Panc1 (cell line): ENCODE results near the gene NPHP3. TPM values are rescaled to one million over a fixed set of nuclear protein-coding genes. Genes with fewer than 3 reads are reported as not detected.

Source experiments
- ATAC-seq: fragments of 200-7000 bp; cut with Tn5 transposase; 2 replicates; pipeline ENCODE4 v1.9.1; 2020; ENCODE audit warnings: mild to moderate bottlenecking, moderate library complexity
- BruUV-seq: library from RNA; stranded (reverse); fragments of 400-500 nt; replicated peaks from 2 replicates; lab custom pipeline; 2021; lab: Mats Ljungman, UMichigan
- CTCF ChIA-PET: fragments of 300-600 bp; sonication (Branson Sonifier 250); formaldehyde crosslinking; loops from one replicate; lab custom pipeline; 2022; ENCODE audit warnings: antibody characterized with exemption; lab: Charles Lee
- POLR2A ChIA-PET: fragments of 300-600 bp; sonication (Branson Sonifier 250); formaldehyde crosslinking; loops from one replicate; lab custom pipeline; 2022; ENCODE audit warnings: antibody characterized with exemption; lab: Charles Lee
- DNase-seq: peaks from one replicate; pipeline ENCODE4 v3.0.0-alpha.2; 2010; ENCODE audit warnings: low read depth, low spot score
- H3K27ac ChIP-seq: 2 replicates; pipeline ENCODE4 v1.5.1; 2011; ENCODE audit warnings: mild to moderate bottlenecking, low read length, inconsistent platforms
- H3K27me3 ChIP-seq: fragments of 200-500 bp; sonication (Bioruptor generic); 2 replicates; pipeline ENCODE4 v1.6.0; 2014; ENCODE audit warnings: low read length, inconsistent platforms; ENCODE audit not compliant: control insufficient read depth, insufficient read depth
- H3K36me3 ChIP-seq: fragments of 200-500 bp; sonication (Bioruptor generic); 2 replicates; pipeline ENCODE4 v1.5.1; 2014; ENCODE audit warnings: inconsistent platforms, mild to moderate bottlenecking, low read length, moderate library complexity; ENCODE audit not compliant: control insufficient read depth, insufficient read depth
- H3K4me1 ChIP-seq: 2 replicates; pipeline ENCODE4 v1.5.1; 2011; ENCODE audit warnings: inconsistent platforms, mild to moderate bottlenecking, low read length, moderate library complexity; ENCODE audit not compliant: control insufficient read depth, insufficient read depth
- H3K4me3 ChIP-seq, 2 experiments: 2 replicates each; pipeline ENCODE4 v1.5.1; 2011 to 2012; ENCODE audit warnings: low read depth in 2 of 2, low read length in 2 of 2, mild to moderate bottlenecking in 2 of 2, inconsistent platforms in 1 of 2, moderate library complexity in 1 of 2
- H3K9me3 ChIP-seq: fragments of 200-500 bp; sonication (Bioruptor generic); 2 replicates; pipeline ENCODE4 v1.5.1; 2014; ENCODE audit warnings: low read depth, mild to moderate bottlenecking, inconsistent platforms, low read length, moderate library complexity; ENCODE audit not compliant: control insufficient read depth, insufficient read depth
- CTCF ChIP-seq: fragments of 450-650 bp; IDR thresholded peaks from 2 replicates; pipeline ENCODE4 v1.5.1; 2017; ENCODE audit warnings: mild to moderate bottlenecking
- POLR2AphosphoS5 ChIP-seq: IDR thresholded peaks from 2 replicates; pipeline ENCODE4 v1.6.1; 2012; ENCODE audit warnings: mild to moderate bottlenecking, low read depth, low read length, moderate library complexity
- SIN3A ChIP-seq: IDR thresholded peaks from 2 replicates; pipeline ENCODE4 v1.6.1; 2012; ENCODE audit warnings: low read depth, mild to moderate bottlenecking, low read length, moderate library complexity, borderline replicate concordance; ENCODE audit not compliant: insufficient read depth
- TCF7L2 ChIP-seq: IDR thresholded peaks from 2 replicates; pipeline ENCODE4 v1.6.1; 2011; ENCODE audit warnings: mild to moderate bottlenecking, low read depth, low read length, inconsistent platforms
- in situ Hi-C: cut with HindIII; loops from 2 replicates; pipeline ENCODE4 v1.10.0; 2016; ENCODE audit warnings: low sequenced_read_pairs, low pct_unique_long_range_greater_than_20kb
- intact Hi-C: fragments of 100-400 bp; cut with micrococcal nuclease; formaldehyde crosslinking; loops from one replicate; pipeline ENCODE4 v1.10.0; 2022; ENCODE audit not compliant: unreplicated experiment
- total RNA-seq: library from RNA; stranded (reverse); gene quantifications from one replicate; pipeline ENCODE4 v1.2.1, GENCODE V29; 2021; ENCODE audit not compliant: unreplicated experiment
- TF ChIP-seq, protein P1 (sequence below), 2 experiments: IDR thresholded peaks; 2 replicates each; pipeline ENCODE4 v1.6.1; 2011 to 2012; ENCODE audit warnings: low read depth in 2 of 2, control low read depth in 1 of 2, low read length in 1 of 2, mild to moderate bottlenecking in 1 of 2, moderate library complexity in 1 of 2; ENCODE audit not compliant: insufficient read depth in 1 of 2

NPHP3 gene
- total RNA-seq, 1 experiment from 2014 or later: 34.0 TPM

- in situ Hi-C loops: no loop called here
- no peaks in the 10 kb centered on the region for H3K27me3 ChIP-seq
- no peaks in the 10 kb centered on the region for H3K4me1 ChIP-seq
- H3K36me3 ChIP-seq: peaks cover 68% of the 10 kb centered on the region
- H3K27ac ChIP-seq: no peak overlapping the region
- H3K9me3 ChIP-seq: no peaks in the 10 kb centered on the region
- ATAC-seq (no peak), DNase-seq (no peak)
- ChIA-PET POLR2A (no interaction called here), CTCF (no interaction called here)
- BruUV-seq: no TSS peak
- intact Hi-C loops: no loop called here
- H3K4me3 ChIP-seq: no peak overlapping the region
- no peak for TF ChIP-seq TCF7L2
- TF ChIP-seq SIN3A: no peak
- no peak for TF ChIP-seq POLR2AphosphoS5
Measured at GRCh38 chr3:132679911-132680310, 42.3 kb downstream of the NPHP3 start.

- Histone ChIP-seq H3K4me3 (no peak overlapping the region), H3K9me3 (no peaks in the 10 kb centered on the region), H3K27me3 (no peaks in the 10 kb centered on the region), H3K4me1 (no peaks in the 10 kb centered on the region), H3K36me3 (peaks cover 66% of the 10 kb centered on the region), H3K27ac (no peak overlapping the region)
- BruUV-seq: no TSS peak
- no peak for ATAC-seq
- intact Hi-C loops (no loop called here), in situ Hi-C loops (no loop called here)
- CTCF ChIA-PET: no interaction called here
- TF ChIP-seq SIN3A (no peak), CTCF (no peak), TCF7L2 (no peak), POLR2AphosphoS5 (no peak)
- TF ChIP-seq, protein P1, sequence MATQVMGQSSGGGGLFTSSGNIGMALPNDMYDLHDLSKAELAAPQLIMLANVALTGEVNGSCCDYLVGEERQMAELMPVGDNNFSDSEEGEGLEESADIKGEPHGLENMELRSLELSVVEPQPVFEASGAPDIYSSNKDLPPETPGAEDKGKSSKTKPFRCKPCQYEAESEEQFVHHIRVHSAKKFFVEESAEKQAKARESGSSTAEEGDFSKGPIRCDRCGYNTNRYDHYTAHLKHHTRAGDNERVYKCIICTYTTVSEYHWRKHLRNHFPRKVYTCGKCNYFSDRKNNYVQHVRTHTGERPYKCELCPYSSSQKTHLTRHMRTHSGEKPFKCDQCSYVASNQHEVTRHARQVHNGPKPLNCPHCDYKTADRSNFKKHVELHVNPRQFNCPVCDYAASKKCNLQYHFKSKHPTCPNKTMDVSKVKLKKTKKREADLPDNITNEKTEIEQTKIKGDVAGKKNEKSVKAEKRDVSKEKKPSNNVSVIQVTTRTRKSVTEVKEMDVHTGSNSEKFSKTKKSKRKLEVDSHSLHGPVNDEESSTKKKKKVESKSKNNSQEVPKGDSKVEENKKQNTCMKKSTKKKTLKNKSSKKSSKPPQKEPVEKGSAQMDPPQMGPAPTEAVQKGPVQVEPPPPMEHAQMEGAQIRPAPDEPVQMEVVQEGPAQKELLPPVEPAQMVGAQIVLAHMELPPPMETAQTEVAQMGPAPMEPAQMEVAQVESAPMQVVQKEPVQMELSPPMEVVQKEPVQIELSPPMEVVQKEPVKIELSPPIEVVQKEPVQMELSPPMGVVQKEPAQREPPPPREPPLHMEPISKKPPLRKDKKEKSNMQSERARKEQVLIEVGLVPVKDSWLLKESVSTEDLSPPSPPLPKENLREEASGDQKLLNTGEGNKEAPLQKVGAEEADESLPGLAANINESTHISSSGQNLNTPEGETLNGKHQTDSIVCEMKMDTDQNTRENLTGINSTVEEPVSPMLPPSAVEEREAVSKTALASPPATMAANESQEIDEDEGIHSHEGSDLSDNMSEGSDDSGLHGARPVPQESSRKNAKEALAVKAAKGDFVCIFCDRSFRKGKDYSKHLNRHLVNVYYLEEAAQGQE (IDR thresholded peaks at IDR 0.05; ENCODE audit: insufficient read depth in 1 of 2, low read depth in 2 of 2, low read length in 1 of 2): no peak
- DNase-seq: no peak
- POLR2A ChIA-PET: no interaction called here
Measured at GRCh38 chr3:132675408-132675807, 46.8 kb downstream of the NPHP3 start.

GRCh38 chr3:132669256-132669777, 52.9 kb downstream of the NPHP3 start:
- Histone ChIP-seq H3K4me3 (no peak overlapping the region), H3K4me1 (no peaks in the 10 kb centered on the region), H3K27ac (no peak overlapping the region), H3K27me3 (no peaks in the 10 kb centered on the region), H3K9me3 (no peaks in the 10 kb centered on the region), H3K36me3 (peaks cover 43% of the 10 kb centered on the region)
- DNase-seq (no peak), ATAC-seq (no peak)
- no TSS peak for BruUV-seq
- in situ Hi-C loops: no loop called here
- no peak for TF ChIP-seq SIN3A
- TF ChIP-seq, protein P1 (IDR thresholded peaks at IDR 0.05; ENCODE audit: insufficient read depth in 1 of 2, low read depth in 2 of 2, low read length in 1 of 2): no peak
- no peak for TF ChIP-seq TCF7L2
- no peak for TF ChIP-seq CTCF
- TF ChIP-seq POLR2AphosphoS5: no peak
- ChIA-PET CTCF (no interaction called here), POLR2A (no interaction called here)
- intact Hi-C loops: no loop called here
